Mononuclear cell (primary cell): ENCODE results near the gene STAU1. TPM values are rescaled to one million over a fixed set of nuclear protein-coding genes. Genes with fewer than 3 reads are reported as not detected.
"Not testable (repeated sequence)": the region's sequence is repeated elsewhere in the genome, so short reads cannot be mapped to it uniquely, and the experiment has no call there.

Source experiments
- H3K27me3 ChIP-seq: 2 replicates; pipeline ENCODE4 v1.6.0; 2011; ENCODE audit warnings: low read length, control low read depth; ENCODE audit not compliant: insufficient read depth
- H3K4me1 ChIP-seq: 2 replicates; pipeline ENCODE4 v1.5.1; 2011; ENCODE audit warnings: mild to moderate bottlenecking, low read length, control low read depth; ENCODE audit not compliant: insufficient read depth
- H3K4me3 ChIP-seq: 2 replicates; pipeline ENCODE4 v1.5.1; 2011; ENCODE audit warnings: mild to moderate bottlenecking, low read length, moderate library complexity
- H3K9me3 ChIP-seq: 2 replicates; pipeline ENCODE4 v1.5.1; 2011; ENCODE audit warnings: low read depth, mild to moderate bottlenecking, control low read depth, low read length
- total RNA-seq: library from RNA; depleted of rRNA; stranded (reverse); fragments of >200 nt; gene quantifications from one replicate; pipeline ENCODE4 v1.2.3, GENCODE V29; 2012

STAU1 gene
- total RNA-seq, 1 donor = 49.6 TPM

DNA sequence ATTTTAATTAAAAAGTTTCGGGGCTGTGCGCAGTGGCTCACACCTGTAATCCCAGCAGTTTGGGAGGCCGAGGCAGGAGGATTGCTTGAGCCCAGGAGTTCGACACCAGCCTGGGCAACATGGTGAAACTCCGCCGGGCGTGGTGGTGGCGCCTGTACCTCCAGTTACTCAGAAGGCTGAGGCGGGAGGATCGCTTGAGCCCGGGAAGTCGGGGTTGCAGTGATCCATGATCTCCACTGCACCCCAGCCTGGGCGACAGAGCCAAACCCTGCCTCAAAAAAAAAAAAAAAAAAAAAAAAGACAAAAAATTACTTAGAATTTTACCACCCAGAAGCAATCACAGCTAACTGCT is 30.6 kb upstream of the STAU1 start:
- not testable (repeated sequence) for H3K9me3 ChIP-seq, H3K27me3 ChIP-seq, H3K4me3 ChIP-seq
- H3K4me1 ChIP-seq = peaks cover 24% of the 10 kb centered on the region

DNA sequence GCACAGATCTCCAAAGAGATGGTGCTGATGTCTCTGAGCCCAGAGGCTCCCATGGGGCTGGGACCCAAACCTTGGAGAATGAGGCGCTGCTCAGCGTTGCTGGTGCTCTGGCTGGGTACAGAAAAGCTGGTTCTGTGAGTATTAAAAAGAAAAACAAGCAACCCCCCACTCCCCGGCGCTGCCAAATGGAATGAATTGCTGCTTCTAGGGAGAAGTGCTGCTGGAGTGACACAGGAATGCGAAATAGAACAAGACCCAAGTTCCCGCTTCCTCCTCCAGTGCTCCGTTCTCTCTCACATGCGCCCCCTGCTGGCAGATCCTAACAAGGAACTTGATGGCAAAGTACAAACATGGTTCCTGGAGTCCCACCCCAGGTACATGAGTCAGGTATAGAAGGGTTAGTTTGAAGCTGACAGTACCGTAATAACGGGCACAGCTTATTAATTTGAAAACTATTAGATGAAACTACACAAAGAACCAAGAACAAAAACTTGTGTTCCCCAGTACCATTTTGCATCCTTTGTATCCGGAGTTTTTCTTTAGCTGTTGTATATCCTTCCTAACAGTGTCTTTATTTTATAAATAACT is 29.0 kb upstream of the STAU1 start:
- peaks cover 24% of the 10 kb centered on the region for H3K4me1 ChIP-seq
- no peak overlapping the region for H3K4me3 ChIP-seq

DNA sequence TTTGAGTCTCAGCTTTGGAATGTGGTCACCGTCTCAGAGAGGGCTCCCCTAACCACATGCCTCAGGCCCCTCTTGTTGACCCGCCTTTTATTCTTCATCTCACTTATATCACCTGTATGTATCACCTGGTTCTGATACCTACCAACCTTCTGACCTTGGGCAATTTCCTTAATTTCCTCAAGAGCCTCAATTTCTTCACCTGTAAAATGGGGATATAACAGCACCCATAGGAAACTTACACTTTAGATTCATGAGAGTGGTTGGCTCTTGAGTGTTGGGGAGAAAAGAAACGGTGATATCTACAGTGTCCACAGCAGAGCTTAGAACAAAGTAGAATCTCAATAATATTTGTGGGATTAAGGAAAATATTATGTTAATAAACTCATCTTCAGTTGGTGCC is 27.1 kb upstream of the STAU1 start:
- peaks cover 19% of the 10 kb centered on the region for H3K4me1 ChIP-seq
- no peak overlapping the region for H3K4me3 ChIP-seq
- no peaks in the 10 kb centered on the region for H3K9me3 ChIP-seq
- H3K27me3 ChIP-seq = no peaks in the 10 kb centered on the region

More for the DNA sequence above, 29.0 kb upstream of the STAU1 start:
- H3K9me3 ChIP-seq = no peaks in the 10 kb centered on the region
- no peaks in the 10 kb centered on the region for H3K27me3 ChIP-seq

DNA sequence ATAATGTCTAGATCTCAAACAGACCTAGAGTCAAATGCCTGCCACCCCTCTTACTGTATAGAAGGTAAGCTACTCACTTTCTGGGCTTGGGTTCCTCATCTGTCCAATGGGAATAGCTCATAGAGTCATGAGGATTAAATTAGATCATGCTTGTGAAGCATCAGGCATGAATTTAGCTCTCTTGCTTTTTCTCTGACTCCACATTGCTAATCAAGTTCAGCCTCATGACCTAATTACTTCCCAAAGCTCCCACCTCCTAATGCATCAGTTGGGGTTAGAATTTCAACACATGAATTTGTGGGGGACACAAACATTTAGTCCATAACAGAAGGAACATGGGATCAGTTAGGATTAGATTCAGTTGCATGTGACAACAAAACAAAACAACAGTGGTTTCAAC is 26.4 kb upstream of the STAU1 start:
- H3K27me3 ChIP-seq = no peaks in the 10 kb centered on the region
- no peak overlapping the region for H3K4me3 ChIP-seq
- no peaks in the 10 kb centered on the region for H3K9me3 ChIP-seq
- peaks cover 12% of the 10 kb centered on the region for H3K4me1 ChIP-seq

DNA sequence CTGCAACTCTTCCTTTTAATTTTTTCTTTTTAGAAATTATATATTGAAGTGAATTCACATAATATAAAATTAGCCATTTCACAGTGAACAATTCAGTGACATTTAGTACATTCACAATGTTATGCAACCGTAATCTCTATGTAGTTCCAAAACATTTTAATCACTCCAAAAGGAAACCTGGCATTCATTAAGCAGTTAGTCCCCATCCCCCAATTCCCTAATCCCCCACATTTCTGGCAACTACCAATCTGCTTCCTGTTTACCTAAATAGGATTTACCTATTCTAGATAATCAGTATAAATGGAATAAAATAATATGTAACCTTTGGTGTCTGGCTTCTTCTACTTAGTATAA is 22.6 kb upstream of the STAU1 start:
- H3K4me1 ChIP-seq = no peaks in the 10 kb centered on the region
- no peaks in the 10 kb centered on the region for H3K27me3 ChIP-seq
- H3K9me3 ChIP-seq = no peaks in the 10 kb centered on the region
- H3K4me3 ChIP-seq = no peak overlapping the region

DNA sequence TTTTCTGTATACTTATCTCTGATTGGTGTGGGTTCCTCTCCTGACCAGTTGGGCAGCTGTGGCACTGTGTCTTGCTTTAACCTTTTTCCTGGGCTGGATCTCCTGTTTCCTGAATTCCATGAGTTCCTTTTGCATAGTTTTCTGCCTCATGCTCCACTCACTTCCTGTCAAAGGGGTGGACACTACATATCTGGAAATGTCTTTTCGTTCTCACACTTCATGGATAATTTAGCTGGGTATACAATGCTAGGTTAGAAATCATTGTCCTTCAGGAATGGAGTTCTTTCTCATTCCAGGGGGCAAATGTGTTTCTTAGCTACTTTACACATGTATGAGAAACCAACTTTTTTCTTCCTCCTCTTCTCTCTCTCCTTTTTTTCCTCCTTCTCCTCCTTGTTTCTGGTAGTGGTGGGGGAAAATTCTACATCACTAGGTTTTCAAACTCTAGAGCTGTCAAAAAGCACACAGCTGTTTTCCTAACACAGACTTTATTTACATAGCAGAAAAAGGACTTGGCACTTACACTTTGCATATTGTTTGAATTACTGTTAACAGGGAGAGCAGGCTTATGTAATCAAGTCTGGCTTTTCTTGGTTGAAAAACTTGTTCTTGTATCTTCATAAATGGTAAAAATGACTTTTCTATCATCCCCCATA is 22.1 kb upstream of the STAU1 start:
- Histone ChIP-seq H3K27me3 (no peaks in the 10 kb centered on the region), H3K4me3 (no peak overlapping the region), H3K9me3 (no peaks in the 10 kb centered on the region), H3K4me1 (no peaks in the 10 kb centered on the region)

DNA sequence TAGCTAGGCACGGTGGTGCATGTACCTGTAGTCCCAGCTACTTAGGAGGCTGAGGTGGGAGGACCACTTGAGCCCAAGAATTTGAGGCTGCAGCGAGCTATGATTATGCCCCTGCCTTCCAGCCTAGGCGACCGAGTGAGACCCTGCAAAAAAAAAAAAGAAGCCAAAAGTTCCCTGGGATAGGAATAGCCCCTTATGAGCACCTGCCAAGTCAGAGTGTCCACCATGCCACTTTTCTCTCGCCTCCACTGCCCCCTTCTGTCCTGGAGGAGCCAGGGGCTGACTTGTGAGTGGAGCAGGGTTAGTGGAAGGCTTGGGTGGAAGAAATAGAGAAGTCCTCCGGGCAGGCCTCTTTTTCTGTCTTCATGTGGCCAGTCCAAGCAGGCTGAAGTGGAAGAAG is 18.9 kb upstream of the STAU1 start:
- no peak overlapping the region for H3K4me3 ChIP-seq
- no peaks in the 10 kb centered on the region for H3K9me3 ChIP-seq
- no peaks in the 10 kb centered on the region for H3K4me1 ChIP-seq
- H3K27me3 ChIP-seq = no peaks in the 10 kb centered on the region

DNA sequence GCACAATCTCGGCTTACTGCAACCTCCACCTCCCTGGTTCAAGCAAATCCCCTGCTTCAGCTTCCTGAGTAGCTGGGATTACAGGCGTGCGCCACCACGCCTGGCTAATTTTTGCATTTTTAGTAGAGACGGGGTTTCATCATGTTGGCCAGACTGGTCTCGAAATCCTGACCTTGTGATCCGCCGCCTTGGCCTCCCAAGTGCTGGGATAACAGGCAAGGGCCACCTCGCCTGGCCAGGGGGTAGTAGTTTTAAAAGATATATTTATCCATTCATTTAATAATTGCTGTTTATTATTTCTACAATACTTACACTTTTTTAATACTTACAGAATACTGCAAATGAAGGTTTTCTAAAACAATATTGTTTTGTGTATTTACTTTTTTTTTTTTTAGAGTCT is 15.6 kb upstream of the STAU1 start:
- Histone ChIP-seq H3K4me1 (no peaks in the 10 kb centered on the region), H3K9me3 (no peaks in the 10 kb centered on the region), H3K4me3 (no peak overlapping the region), H3K27me3 (no peaks in the 10 kb centered on the region)

DNA sequence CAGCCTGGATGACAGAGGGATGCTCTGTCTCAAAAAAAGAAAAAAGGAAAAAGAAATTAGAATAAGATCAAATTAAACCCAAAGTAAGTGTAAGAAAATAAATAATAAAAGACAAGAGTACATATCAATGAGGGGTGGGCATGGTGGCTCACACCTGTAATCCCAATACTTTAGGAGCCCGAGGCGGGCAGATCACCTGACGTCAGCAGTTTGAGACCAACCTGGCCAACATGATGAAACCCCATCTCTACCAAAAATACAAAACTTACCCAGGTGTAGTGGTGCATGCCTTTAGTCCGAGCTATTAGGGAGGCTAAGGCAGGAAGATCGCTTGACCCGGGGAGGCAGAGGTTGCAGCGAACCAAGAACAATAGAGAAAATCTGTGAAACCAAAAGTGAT is 14.9 kb upstream of the STAU1 start:
- Histone ChIP-seq H3K4me1 (no peaks in the 10 kb centered on the region), H3K9me3 (no peaks in the 10 kb centered on the region), H3K4me3 (no peak overlapping the region), H3K27me3 (no peaks in the 10 kb centered on the region)

DNA sequence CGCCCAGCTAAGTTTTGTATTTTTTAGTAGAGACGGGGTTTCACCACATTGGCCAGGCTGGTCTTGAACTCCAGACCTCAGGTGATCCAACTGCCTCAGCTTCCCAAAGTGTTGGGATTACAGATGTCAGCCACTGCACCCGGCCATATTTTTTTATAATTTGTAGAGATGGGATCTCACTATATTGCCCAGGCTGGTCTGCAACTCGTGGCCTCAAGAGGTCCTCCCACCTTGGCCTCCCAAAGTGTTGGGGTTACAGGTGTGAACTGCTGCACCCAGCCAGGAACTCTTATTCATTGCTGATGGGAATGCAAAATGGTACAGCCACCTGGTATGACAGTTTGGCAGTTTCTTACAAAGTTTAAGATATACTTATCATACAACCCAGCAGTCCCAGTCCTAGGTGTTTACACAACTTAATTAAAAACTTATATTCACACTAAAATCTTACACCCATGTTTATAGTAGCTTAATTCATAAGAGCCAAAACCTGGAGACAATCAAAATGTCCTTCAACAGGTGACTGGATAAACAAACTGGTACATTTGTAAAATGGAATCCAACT is 11.7 kb upstream of the STAU1 start:
- H3K9me3 ChIP-seq = no peaks in the 10 kb centered on the region
- no peaks in the 10 kb centered on the region for H3K27me3 ChIP-seq
- no peaks in the 10 kb centered on the region for H3K4me1 ChIP-seq
- no peak overlapping the region for H3K4me3 ChIP-seq

DNA sequence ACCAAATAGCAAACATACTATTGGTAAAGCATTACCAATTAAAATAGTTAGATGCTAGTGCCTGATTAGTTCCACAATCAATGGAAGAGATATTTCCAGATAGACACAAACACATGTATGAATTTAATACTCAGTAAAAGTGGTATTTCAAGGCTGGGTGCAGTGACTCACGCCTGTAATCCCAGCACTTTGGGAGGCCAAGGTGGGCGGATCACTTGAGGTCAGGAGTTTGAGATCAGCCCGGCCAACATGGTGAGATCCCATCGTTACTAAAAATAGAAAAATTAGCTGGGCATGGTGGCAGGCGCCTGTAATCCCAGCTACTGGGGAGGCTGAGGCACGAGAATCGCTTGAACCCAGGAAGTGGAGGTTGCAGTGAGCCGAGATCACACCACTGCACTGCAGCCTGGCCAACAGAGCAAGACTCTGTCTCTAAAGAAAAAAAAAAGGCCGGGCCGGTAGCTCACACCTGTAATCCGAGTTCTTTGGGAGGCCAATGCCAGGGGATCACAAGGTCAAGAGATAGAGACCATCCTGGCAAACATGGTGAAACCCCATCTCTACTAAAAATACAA is 4.9 kb upstream of the STAU1 start:
- H3K4me1 ChIP-seq, H3K27me3 ChIP-seq, H3K4me3 ChIP-seq, H3K9me3 ChIP-seq: not testable (repeated sequence)

DNA sequence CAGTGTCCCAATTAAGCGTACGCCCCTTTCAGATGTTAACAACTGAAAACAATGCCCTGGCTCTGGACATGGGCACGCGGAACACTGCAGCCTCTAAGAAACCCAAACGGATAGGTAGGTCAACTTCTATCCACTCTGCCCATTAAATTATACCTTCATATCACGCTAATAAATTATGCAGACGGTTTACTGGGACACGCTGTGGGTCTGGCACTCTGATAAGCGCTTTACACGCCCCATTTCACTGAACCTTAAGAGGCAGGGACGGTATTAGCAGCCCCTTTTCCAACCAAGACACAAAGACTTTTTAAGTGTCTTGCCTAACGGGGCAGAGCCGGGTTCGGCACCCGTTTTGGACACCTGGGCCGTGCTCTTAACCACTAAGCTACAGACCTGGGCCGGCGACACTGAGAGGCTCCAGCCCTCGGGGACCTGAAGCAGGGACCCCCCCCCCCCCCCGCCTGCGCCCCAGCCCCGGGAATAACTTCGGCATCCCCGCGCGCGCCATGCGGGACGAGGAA is 744 bp downstream of the STAU1 start:
- peaks cover 34% of the 10 kb centered on the region for H3K4me1 ChIP-seq
- H3K27me3 ChIP-seq = no peaks in the 10 kb centered on the region
- H3K9me3 ChIP-seq = no peaks in the 10 kb centered on the region
- H3K4me3 ChIP-seq = peak overlapping the region; percentile 68

DNA sequence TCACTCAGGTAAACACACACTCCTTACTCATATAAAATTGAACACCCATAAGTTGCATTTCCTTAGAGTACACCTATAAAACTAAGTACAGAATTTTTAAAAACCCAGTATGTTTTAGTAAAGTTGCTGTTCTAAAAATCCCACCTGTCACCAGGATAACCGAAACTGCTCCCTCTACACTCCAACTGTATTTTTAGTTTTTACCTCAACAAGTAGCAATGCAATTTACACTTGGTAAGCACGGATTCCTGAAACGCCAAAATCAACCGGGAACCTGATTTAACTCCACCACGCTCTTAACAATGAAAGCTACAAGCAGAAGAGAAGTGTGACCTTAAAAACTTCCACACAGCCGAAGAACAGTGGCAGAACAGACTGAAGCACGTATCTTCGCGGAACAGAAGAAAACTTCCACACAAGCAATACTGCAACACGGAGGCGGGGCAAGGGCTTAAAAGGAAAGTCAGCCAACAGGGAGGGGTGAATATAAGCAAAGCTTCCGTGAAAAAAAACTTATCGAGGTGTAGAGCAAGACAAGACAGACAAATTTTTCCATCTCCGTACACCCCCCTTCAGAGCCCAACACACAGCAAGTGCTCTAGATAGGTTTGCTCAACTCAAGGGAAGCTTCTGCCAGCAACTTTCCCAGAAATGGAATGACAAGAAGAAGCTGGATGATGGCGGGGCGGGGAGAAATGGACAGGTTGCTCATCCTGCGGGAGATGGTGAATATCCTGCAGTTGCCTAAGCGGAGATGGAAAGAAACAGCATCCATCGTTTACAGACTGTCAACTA is 1.4 kb downstream of the STAU1 start:
- Histone ChIP-seq H3K4me3 (peak overlapping the region; percentile 68), H3K27me3 (no peaks in the 10 kb centered on the region), H3K9me3 (no peaks in the 10 kb centered on the region), H3K4me1 (peaks cover 34% of the 10 kb centered on the region)

DNA sequence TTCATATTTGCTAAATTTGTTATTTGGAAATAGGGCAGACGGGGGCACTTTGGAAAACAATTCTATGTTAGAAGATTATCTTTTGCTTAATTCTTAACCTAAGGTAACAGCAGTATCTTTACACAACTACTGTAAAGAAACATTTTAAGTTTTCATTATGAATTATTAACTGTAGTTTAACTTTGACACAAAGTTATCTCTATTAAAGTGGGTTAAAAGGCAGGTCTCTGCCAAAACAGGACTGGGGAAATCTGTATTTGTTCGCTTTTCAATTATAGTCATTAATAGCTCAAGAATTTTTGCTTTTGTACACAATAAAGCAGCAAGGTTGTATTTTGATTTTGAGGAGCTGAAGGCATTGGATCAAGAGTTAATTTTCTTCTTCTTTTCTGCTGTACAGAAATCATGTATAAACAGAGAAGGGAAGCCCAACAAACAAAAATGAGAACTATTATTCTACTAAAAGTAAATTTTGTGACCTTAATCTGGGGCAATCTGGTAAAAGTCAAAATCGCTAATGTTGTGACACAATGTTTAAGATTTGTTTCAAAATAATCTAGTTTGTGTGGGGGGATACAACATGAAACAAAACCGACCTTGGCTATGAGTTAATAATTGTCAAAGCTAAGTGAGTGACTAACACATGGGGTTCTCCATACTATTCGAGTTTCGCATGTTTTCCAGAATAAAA is 2.9 kb downstream of the STAU1 start:
- peaks cover 42% of the 10 kb centered on the region for H3K4me1 ChIP-seq
- no peak overlapping the region for H3K4me3 ChIP-seq
- no peaks in the 10 kb centered on the region for H3K9me3 ChIP-seq
- no peaks in the 10 kb centered on the region for H3K27me3 ChIP-seq

DNA sequence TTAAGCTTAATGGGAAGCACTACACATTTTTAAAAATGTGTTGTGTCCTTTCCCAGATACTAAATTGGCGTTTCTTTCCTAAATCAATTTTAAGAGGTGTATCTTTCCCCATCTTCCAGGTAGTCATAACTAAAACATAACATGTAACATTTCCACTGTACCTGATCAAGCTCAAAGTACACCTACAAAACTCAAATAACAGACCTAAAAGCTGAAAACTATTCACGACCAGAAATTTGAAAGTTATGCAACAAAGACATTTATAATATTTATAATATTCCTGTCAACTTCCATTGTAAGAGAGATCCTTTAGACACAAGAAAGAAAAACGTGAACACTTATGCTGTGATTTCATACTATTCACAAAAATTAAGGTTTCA is 3.5 kb downstream of the STAU1 start:
- Histone ChIP-seq H3K4me1 (peaks cover 42% of the 10 kb centered on the region), H3K9me3 (no peaks in the 10 kb centered on the region), H3K4me3 (no peak overlapping the region), H3K27me3 (no peaks in the 10 kb centered on the region)
